GM23248 (cell line): ENCODE data around the gene SMIM22. TPM values are rescaled to one million over a fixed set of nuclear protein-coding genes. Genes with fewer than 3 reads are reported as not detected.

ENCODE experiments used
- DNase-seq: peaks from one replicate; pipeline ENCODE4 v3.0.0-alpha.2; 2015
- H2AFZ ChIP-seq: fragments of 200-600 bp; sonication (generic); 2 replicates; pipeline ENCODE4 v1.6.1; 2016; ENCODE audit warnings: antibody characterized with exemption
- H3F3A ChIP-seq: fragments of 200-600 bp; sonication (generic); 2 replicates; pipeline ENCODE4 v1.6.1; 2016; ENCODE audit warnings: mild to moderate bottlenecking, antibody characterized with exemption, mixed run types; ENCODE audit not compliant: insufficient read depth
- H3K27ac ChIP-seq: fragments of 200-600 bp; sonication (generic); 2 replicates; pipeline ENCODE4 v1.5.1; 2016; ENCODE audit warnings: mild to moderate bottlenecking
- H3K27me3 ChIP-seq: fragments of 200-600 bp; sonication (generic); replicated peaks from 2 replicates; pipeline ENCODE4 v1.6.1; 2016; ENCODE audit warnings: mild to moderate bottlenecking; ENCODE audit not compliant: insufficient read depth
- H3K36me3 ChIP-seq: fragments of 200-600 bp; sonication (generic); 2 replicates; pipeline ENCODE4 v1.6.1; 2016; ENCODE audit warnings: low read depth, mild to moderate bottlenecking
- H3K4me1 ChIP-seq: fragments of 200-600 bp; sonication (generic); 2 replicates; pipeline ENCODE4 v1.6.1; 2016; ENCODE audit warnings: mild to moderate bottlenecking; ENCODE audit not compliant: insufficient read depth
- H3K4me2 ChIP-seq: fragments of 200-600 bp; sonication (generic); one replicate; pipeline ENCODE4 v1.6.1; 2016; ENCODE audit warnings: mild to moderate bottlenecking; ENCODE audit not compliant: unreplicated experiment
- H3K4me3 ChIP-seq: fragments of 200-600 bp; sonication (generic); 2 replicates; pipeline ENCODE4 v1.5.1; 2016; ENCODE audit warnings: mild to moderate bottlenecking
- H3K79me2 ChIP-seq: fragments of 200-600 bp; sonication (generic); 2 replicates; pipeline ENCODE4 v1.6.1; 2016; ENCODE audit warnings: mild to moderate bottlenecking; ENCODE audit not compliant: insufficient read depth
- H3K9ac ChIP-seq: fragments of 200-600 bp; sonication (generic); 2 replicates; pipeline ENCODE4 v1.6.1; 2016; ENCODE audit warnings: mild to moderate bottlenecking
- H3K9me2 ChIP-seq: fragments of 200-600 bp; sonication (generic); 2 replicates; pipeline ENCODE4 v1.6.1; 2016; ENCODE audit warnings: mixed run types, mild to moderate bottlenecking, moderate library complexity; ENCODE audit not compliant: insufficient read depth
- H3K9me3 ChIP-seq: fragments of 200-600 bp; sonication (generic); one replicate; pipeline ENCODE4 v1.6.1; 2017; ENCODE audit warnings: low read depth
- H4K20me1 ChIP-seq: fragments of 200-600 bp; sonication (generic); 2 replicates; pipeline ENCODE4 v1.6.0; 2016; ENCODE audit not compliant: insufficient read depth
- EZH2 ChIP-seq: fragments of 200-600 bp; sonication (generic); IDR thresholded peaks from 2 replicates; pipeline ENCODE4 v1.6.1; 2018; ENCODE audit warnings: antibody characterized with exemption, mild to moderate bottlenecking; ENCODE audit not compliant: insufficient read depth, poor library complexity, severe bottlenecking
- EZH2phosphoT487 ChIP-seq: fragments of 200-600 bp; sonication (generic); IDR thresholded peaks from 2 replicates; pipeline ENCODE4 v1.6.1; 2018; ENCODE audit warnings: antibody characterized with exemption, moderate library complexity, mild to moderate bottlenecking, low read depth; ENCODE audit not compliant: insufficient read depth
- WGBS, 2 experiments: methylation state at CpG; one replicate each; pipeline ENCODE4 v1.1.6; 2015 to 2017; ENCODE audit warnings: low lambda C conversion rate in 2 of 2, low coverage in 1 of 2; ENCODE audit errors: missing lambda C conversion rate in 2 of 2; 5-methylcytosine and 5-hydroxymethylcytosine counted together
- in situ Hi-C: fragments of 300-500 bp; cut with MboI; formaldehyde crosslinking; loops from 2 replicates; pipeline ENCODE4 v1.15.0; 2020
- polyA plus RNA-seq: library from polyadenylated mRNA; unstranded; fragments of >200 nt; fragmentation: Nextera tagmentation; extraction: Ambion mirVana; gene quantifications from 2 replicates; pipeline ENCODE4 v1.2.1, GENCODE V29; 2016
- small RNA-seq: library from RNA; depleted of rRNA; stranded (forward); fragments of <200 nt; gene quantifications from one replicate; pipeline ENCODE3, GENCODE V24; 2014; ENCODE audit warnings: low read depth, low replicate concordance
- total RNA-seq: library from RNA; depleted of rRNA; stranded (reverse); fragments of >200 nt; shearing (Covaris generic); gene quantifications from 2 replicates; pipeline ENCODE4 v1.2.3, GENCODE V29; 2014; rRNA removed

The SMIM22 gene
- total and polyA plus RNA-seq, 2 experiments from 2014 or later, result not detected

DNA sequence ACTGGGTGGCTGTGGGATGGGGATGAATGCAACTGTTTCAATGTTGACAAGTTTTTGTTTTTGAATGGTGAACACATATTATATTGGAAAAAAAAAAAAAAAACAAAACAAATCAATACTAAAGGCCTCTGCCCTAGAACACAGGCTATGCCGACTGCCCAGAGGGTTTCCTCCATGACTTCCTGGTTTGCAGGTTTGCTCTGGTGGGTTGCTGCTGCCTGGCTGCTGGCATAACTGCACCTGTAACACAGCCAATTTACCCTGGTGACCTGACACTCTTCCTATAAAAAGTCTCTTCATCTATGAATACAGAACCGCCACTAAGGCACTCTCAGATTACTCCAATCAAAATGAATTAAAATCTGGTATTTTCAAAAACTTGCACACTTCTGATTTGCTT lies 41.6 kb downstream of the SMIM22 start:
- in situ Hi-C loops, result no loop called here
- no peak for DNase-seq
- H3K27me3 ChIP-seq, result no peaks in the 10 kb centered on the region
- H3K4me2 ChIP-seq, result no peak overlapping the region
- H3K9ac ChIP-seq, result no peak overlapping the region
- no peaks in the 10 kb centered on the region for H3K4me1 ChIP-seq
- WGBS, 2 experiments, result 98 to 100% methylated on average over 2 of the region's 2 CpGs
- no peak overlapping the region for H3K27ac ChIP-seq
- H3F3A ChIP-seq, result 0 out of 2 replicates have a peak, but pooled peaks cover 9% of the 10 kb centered on the region
- H3K36me3 ChIP-seq, result peaks cover 57% of the 10 kb centered on the region
- H3K4me3 ChIP-seq, result no peak overlapping the region
- H4K20me1 ChIP-seq, result no peaks in the 10 kb centered on the region; the same call in 1 of the 2 replicates
- no peaks in the 10 kb centered on the region for H3K9me3 ChIP-seq
- H3K9me2 ChIP-seq, result no peaks in the 10 kb centered on the region
- TF ChIP-seq EZH2phosphoT487 (no peak), EZH2 (no peak)
- H3K79me2 ChIP-seq, result peaks cover 85% of the 10 kb centered on the region
- no peak overlapping the region for H2AFZ ChIP-seq

GRCh38 chr16:4837733-4838501 lies 42.7 kb downstream of the SMIM22 start:
- in situ Hi-C loops, result no loop called here
- H3K4me2 ChIP-seq, result no peak overlapping the region
- WGBS, 2 experiments, result 83 to 84% methylated on average over 13 of the region's 13 CpGs
- H3K9ac ChIP-seq, result no peak overlapping the region
- no peak overlapping the region for H2AFZ ChIP-seq
- DNase-seq, result no peak
- H3K9me2 ChIP-seq, result no peaks in the 10 kb centered on the region
- peaks cover 53% of the 10 kb centered on the region for H3K36me3 ChIP-seq
- H3K27ac ChIP-seq, result no peak overlapping the region
- H3K27me3 ChIP-seq, result no peaks in the 10 kb centered on the region
- no peaks in the 10 kb centered on the region for H3K4me1 ChIP-seq
- no peaks in the 10 kb centered on the region for H3K9me3 ChIP-seq
- H4K20me1 ChIP-seq, result no peaks in the 10 kb centered on the region; the same call in 1 of the 2 replicates
- 0 out of 2 replicates have a peak, but pooled peaks cover 9% of the 10 kb centered on the region for H3F3A ChIP-seq
- H3K4me3 ChIP-seq, result no peak overlapping the region
- peaks cover 85% of the 10 kb centered on the region for H3K79me2 ChIP-seq
- TF ChIP-seq EZH2phosphoT487, result no peak
- no peak for TF ChIP-seq EZH2

DNA sequence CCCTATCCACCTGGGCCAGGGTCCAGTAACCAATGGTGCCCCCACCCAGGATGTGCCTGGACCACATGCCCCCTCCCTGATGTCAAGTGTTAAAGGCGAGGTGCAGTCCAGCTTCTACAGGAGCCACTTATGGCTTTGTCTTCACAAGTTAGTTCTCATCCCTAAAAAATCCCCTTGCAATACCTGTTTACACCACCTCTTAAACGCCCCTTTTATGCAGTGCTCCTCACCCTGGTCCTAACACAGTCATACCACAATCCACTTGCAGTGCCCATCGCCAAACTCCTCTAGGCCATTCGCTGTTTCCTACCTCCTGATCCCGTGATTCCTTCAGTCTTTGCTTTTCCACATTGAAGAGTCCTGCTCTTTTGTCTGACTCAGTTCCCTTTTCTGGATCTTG lies 44.8 kb downstream of the SMIM22 start:
- H3F3A ChIP-seq, result 0 out of 2 replicates have a peak, but pooled peaks cover 9% of the 10 kb centered on the region
- TF ChIP-seq EZH2 (no peak), EZH2phosphoT487 (no peak)
- H3K9ac ChIP-seq, result no peak overlapping the region
- H2AFZ ChIP-seq, result no peak overlapping the region
- H3K36me3 ChIP-seq, result peaks cover 59% of the 10 kb centered on the region
- no peaks in the 10 kb centered on the region; the same call in 1 of the 2 replicates for H4K20me1 ChIP-seq
- no peak overlapping the region for H3K4me3 ChIP-seq
- peaks cover 85% of the 10 kb centered on the region for H3K79me2 ChIP-seq
- DNase-seq, result no peak
- no peak overlapping the region for H3K27ac ChIP-seq
- H3K4me1 ChIP-seq, result peaks cover under 1% of the 10 kb centered on the region; the same call in 1 of the 2 replicates
- H3K9me3 ChIP-seq, result no peaks in the 10 kb centered on the region
- H3K4me2 ChIP-seq, result no peak overlapping the region
- in situ Hi-C loops, result no loop called here
- no peaks in the 10 kb centered on the region for H3K27me3 ChIP-seq
- WGBS, 2 experiments, result 88 to 90% methylated on average over 5 of the region's 5 CpGs
- H3K9me2 ChIP-seq, result no peaks in the 10 kb centered on the region

- H3K9ac ChIP-seq, result no peak overlapping the region
- H3K9me2 ChIP-seq, result no peaks in the 10 kb centered on the region
- in situ Hi-C loops, result no loop called here
- H3K9me3 ChIP-seq, result no peaks in the 10 kb centered on the region
- peaks cover 16% of the 10 kb centered on the region for H3F3A ChIP-seq
- no peak for TF ChIP-seq EZH2
- TF ChIP-seq EZH2phosphoT487, result no peak
- H3K36me3 ChIP-seq, result peaks cover 60% of the 10 kb centered on the region
- H4K20me1 ChIP-seq, result peaks cover 2% of the 10 kb centered on the region; the same call in 1 of the 2 replicates
- WGBS, 2 experiments, result 76 to 77% methylated on average over 5 of the region's 5 CpGs
- peaks cover 11% of the 10 kb centered on the region for H3K4me1 ChIP-seq
- DNase-seq, result no peak
- H3K79me2 ChIP-seq, result peaks cover 85% of the 10 kb centered on the region
- H3K4me3 ChIP-seq, result no peak overlapping the region
- H3K4me2 ChIP-seq, result no peak overlapping the region
- no peak overlapping the region for H2AFZ ChIP-seq
- H3K27ac ChIP-seq, result no peak overlapping the region
- H3K27me3 ChIP-seq, result no peaks in the 10 kb centered on the region
Measured at GRCh38 chr16:4840984-4841383, 45.8 kb downstream of the SMIM22 start.

Small RNA genes within 50 kb of the gene (small RNA-seq; reads per million reads assigned to genes)
- gene RF00017, result not detected

Other genes with a start within 250 kb of the SMIM22 start
- gene C16orf96, start 239.0 kb upstream of the SMIM22 start, total RNA-seq, result not detected in 2 replicates
- gene C16orf96, start 239.0 kb upstream of the SMIM22 start, polyA plus RNA-seq, result not detected in 2 replicates
- gene UBALD1, start 180.5 kb upstream of the SMIM22 start, total RNA-seq, result 9.9 and 17.4 TPM in 2 replicates
- 10.3 and 11.5 TPM in 2 replicates for gene UBALD1, start 180.5 kb upstream of the SMIM22 start, polyA plus RNA-seq
- gene MGRN1, start 170.5 kb upstream of the SMIM22 start, total RNA-seq, result 26.4 and 30.2 TPM in 2 replicates
- gene MGRN1, start 170.5 kb upstream of the SMIM22 start, polyA plus RNA-seq, result 13.1 and 14.0 TPM in 2 replicates
- 34.8 and 43.6 TPM in 2 replicates for gene NUDT16L1, start 101.8 kb upstream of the SMIM22 start, total RNA-seq
- 42.9 and 43.6 TPM in 2 replicates for gene NUDT16L1, start 101.8 kb upstream of the SMIM22 start, polyA plus RNA-seq
- 17.6 and 20.0 TPM in 2 replicates for gene ANKS3, start 61.1 kb upstream of the SMIM22 start, total RNA-seq
- 12.8 and 13.0 TPM in 2 replicates for gene ANKS3, start 61.1 kb upstream of the SMIM22 start, polyA plus RNA-seq
- gene DNAAF8, start 60.8 kb upstream of the SMIM22 start, total RNA-seq, result 0.25 and 0.86 TPM in 2 replicates
- 1.7 and 2.3 TPM in 2 replicates for gene DNAAF8, start 60.8 kb upstream of the SMIM22 start, polyA plus RNA-seq
- 12.3 and 19.0 TPM in 2 replicates for gene ZNF500, start 28.2 kb upstream of the SMIM22 start, total RNA-seq
- gene ZNF500, start 28.2 kb upstream of the SMIM22 start, polyA plus RNA-seq, result 7.4 and 8.8 TPM in 2 replicates
- not detected in 2 replicates for gene SEPTIN12, start 7.0 kb upstream of the SMIM22 start, total RNA-seq
- not detected in 2 replicates for gene SEPTIN12, start 7.0 kb upstream of the SMIM22 start, polyA plus RNA-seq
- gene ROGDI, start 7.3 kb downstream of the SMIM22 start, total RNA-seq, result 17.7 and 27.3 TPM in 2 replicates
- 21.4 and 25.2 TPM in 2 replicates for gene ROGDI, start 7.3 kb downstream of the SMIM22 start, polyA plus RNA-seq
- gene GLYR1, start 51.9 kb downstream of the SMIM22 start, total RNA-seq, result 27.4 and 31.2 TPM in 2 replicates
- gene GLYR1, start 51.9 kb downstream of the SMIM22 start, polyA plus RNA-seq, result 36.6 and 39.9 TPM in 2 replicates
- gene UBN1, start 52.1 kb downstream of the SMIM22 start, total RNA-seq, result 16.4 and 18.1 TPM in 2 replicates
- gene UBN1, start 52.1 kb downstream of the SMIM22 start, polyA plus RNA-seq, result 9.3 and 9.9 TPM in 2 replicates
- 1.2 and 1.9 TPM in 2 replicates for gene PPL, start 141.8 kb downstream of the SMIM22 start, total RNA-seq
- gene PPL, start 141.8 kb downstream of the SMIM22 start, polyA plus RNA-seq, result 0.94 and 1.7 TPM in 2 replicates
- gene SEC14L5, start 163.0 kb downstream of the SMIM22 start, total RNA-seq, result not detected in 2 replicates
- not detected in 2 replicates for gene SEC14L5, start 163.0 kb downstream of the SMIM22 start, polyA plus RNA-seq
- gene NAGPA, start 238.6 kb downstream of the SMIM22 start, total RNA-seq, result 33.4 and 61.0 TPM in 2 replicates
- gene NAGPA, start 238.6 kb downstream of the SMIM22 start, polyA plus RNA-seq, result 16.2 and 16.3 TPM in 2 replicates